Keratinocyte (primary cell): ENCODE measurements around the gene FBXO41.

Experiments used
- EZH2 ChIP-seq: IDR thresholded peaks from one replicate; pipeline ENCODE4 v1.6.1; 2012; ENCODE audit warnings: inconsistent platforms, mild to moderate bottlenecking, low read length, moderate library complexity
- TF ChIP-seq, protein P1 (sequence below), 3 experiments: IDR thresholded peaks in 1 of 3; conservative IDR thresholded peaks in 1 of 3; optimal IDR thresholded peaks in 1 of 3; 2 replicates in 2 of 3; 3 replicates in 1 of 3; pipeline versions ENCODE3 to v1.5.1; 2011; ENCODE audit warnings: low read length in 3 of 3, mild to moderate bottlenecking in 3 of 3, moderate library complexity in 2 of 3, control low read depth in 1 of 3, inconsistent platforms in 1 of 3; ENCODE audit not compliant: insufficient read depth in 2 of 3; ENCODE audit errors: extremely low read depth in 1 of 3

DNA sequence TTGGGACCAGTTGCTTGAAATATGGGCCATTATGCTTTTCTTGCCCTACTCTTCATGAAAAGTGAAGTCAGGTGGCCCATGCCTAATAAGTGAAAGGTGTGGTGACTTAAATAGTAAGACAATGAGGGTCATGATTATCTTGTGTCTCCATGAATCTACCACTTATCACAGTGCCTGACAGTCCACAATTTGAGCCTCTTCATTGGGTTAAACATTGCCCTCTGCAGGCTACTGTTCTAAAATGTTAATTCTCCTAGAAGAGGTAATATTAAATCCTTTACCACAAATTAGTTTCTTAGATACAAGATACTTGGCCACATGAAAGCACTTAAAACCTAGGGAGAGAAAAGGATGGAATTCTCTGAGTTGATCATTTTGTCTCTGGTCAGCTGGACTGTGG lies 5.0 kb upstream of the FBXO41 start:
- TF ChIP-seq, protein P1, sequence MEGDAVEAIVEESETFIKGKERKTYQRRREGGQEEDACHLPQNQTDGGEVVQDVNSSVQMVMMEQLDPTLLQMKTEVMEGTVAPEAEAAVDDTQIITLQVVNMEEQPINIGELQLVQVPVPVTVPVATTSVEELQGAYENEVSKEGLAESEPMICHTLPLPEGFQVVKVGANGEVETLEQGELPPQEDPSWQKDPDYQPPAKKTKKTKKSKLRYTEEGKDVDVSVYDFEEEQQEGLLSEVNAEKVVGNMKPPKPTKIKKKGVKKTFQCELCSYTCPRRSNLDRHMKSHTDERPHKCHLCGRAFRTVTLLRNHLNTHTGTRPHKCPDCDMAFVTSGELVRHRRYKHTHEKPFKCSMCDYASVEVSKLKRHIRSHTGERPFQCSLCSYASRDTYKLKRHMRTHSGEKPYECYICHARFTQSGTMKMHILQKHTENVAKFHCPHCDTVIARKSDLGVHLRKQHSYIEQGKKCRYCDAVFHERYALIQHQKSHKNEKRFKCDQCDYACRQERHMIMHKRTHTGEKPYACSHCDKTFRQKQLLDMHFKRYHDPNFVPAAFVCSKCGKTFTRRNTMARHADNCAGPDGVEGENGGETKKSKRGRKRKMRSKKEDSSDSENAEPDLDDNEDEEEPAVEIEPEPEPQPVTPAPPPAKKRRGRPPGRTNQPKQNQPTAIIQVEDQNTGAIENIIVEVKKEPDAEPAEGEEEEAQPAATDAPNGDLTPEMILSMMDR (optimal IDR thresholded peaks at IDR 0.05 in 1 of 3, IDR thresholded peaks at IDR 0.05 in 1 of 3, conservative IDR thresholded peaks at IDR 0.05 in 1 of 3; ENCODE audit: extremely low read depth in 1 of 3, insufficient read depth in 2 of 3, low read length in 3 of 3): no peak
- TF ChIP-seq EZH2: no peak
